Neuronal stem cell (in vitro differentiated cells): ENCODE data around the gene TMEM175.
"Not testable (repeated sequence)": the region's sequence is repeated elsewhere in the genome, so short reads cannot be mapped to it uniquely, and the experiment has no call there.

Experiments
- DNase-seq: peaks from one replicate; pipeline ENCODE4 v3.0.0-alpha.2; 2013; ENCODE audit warnings: low spot score
- H2AFZ ChIP-seq: one replicate; pipeline ENCODE4 v1.6.1; 2013; ENCODE audit warnings: mild to moderate bottlenecking, low read length, inconsistent platforms
- H2AK5ac ChIP-seq: 2 replicates; pipeline ENCODE4 v1.6.1; 2013; ENCODE audit warnings: low read depth, mild to moderate bottlenecking, inconsistent platforms, low read length, moderate library complexity, mixed read lengths
- H2BK120ac ChIP-seq: 2 replicates; pipeline ENCODE4 v1.6.1; 2013; ENCODE audit warnings: low read depth, mild to moderate bottlenecking, inconsistent platforms, low read length, moderate library complexity, mixed read lengths
- H2BK12ac ChIP-seq: one replicate; pipeline ENCODE4 v1.6.1; 2013; ENCODE audit warnings: low read length, inconsistent platforms
- H2BK15ac ChIP-seq: 2 replicates; pipeline ENCODE4 v1.6.1; 2013; ENCODE audit warnings: mild to moderate bottlenecking, low read length, inconsistent platforms, mixed read lengths
- H2BK5ac ChIP-seq: one replicate; pipeline ENCODE4 v1.6.1; 2013; ENCODE audit warnings: inconsistent platforms, mild to moderate bottlenecking, low read length, moderate library complexity
- H3K14ac ChIP-seq: one replicate; pipeline ENCODE4 v1.6.1; 2013; ENCODE audit warnings: low read length, inconsistent platforms
- H3K18ac ChIP-seq: 2 replicates; pipeline ENCODE4 v1.6.1; 2013; ENCODE audit warnings: low read length, inconsistent platforms
- H3K23ac ChIP-seq: 2 replicates; pipeline ENCODE4 v1.6.1; 2013; ENCODE audit warnings: low read depth, mild to moderate bottlenecking, mixed read lengths, low read length, inconsistent platforms; ENCODE audit not compliant: poor library complexity
- H3K27ac ChIP-seq: replicated peaks from 3 replicates; pipeline ENCODE4 v1.5.1; 2013; ENCODE audit warnings: low read length, inconsistent platforms
- H3K27me3 ChIP-seq, 3 experiments: 2 replicates each; pipeline ENCODE4 v1.6.1; 2013; ENCODE audit warnings: low read length in 3 of 3, mild to moderate bottlenecking in 2 of 3, inconsistent platforms in 1 of 3, low read depth in 1 of 3, mixed read lengths in 1 of 3, moderate library complexity in 1 of 3; ENCODE audit not compliant: control insufficient read depth in 3 of 3, insufficient read depth in 3 of 3
- H3K36me3 ChIP-seq, 2 donors: replicated peaks in 1 of 2; 2 replicates each; pipeline ENCODE4 v1.6.1; 2013; ENCODE audit warnings: low read length in 2 of 2; ENCODE audit not compliant: control insufficient read depth in 2 of 2, insufficient read depth in 2 of 2
- H3K4ac ChIP-seq: 2 replicates; pipeline ENCODE4 v1.6.1; 2013; ENCODE audit warnings: inconsistent platforms, mild to moderate bottlenecking, low read length, moderate library complexity
- H3K4me1 ChIP-seq, 2 donors: 1 replicate in 1 of 2; 2 replicates in 1 of 2; pipeline ENCODE4 v1.6.1; 2013; ENCODE audit warnings: low read length in 2 of 2, low read depth in 1 of 2; ENCODE audit not compliant: control insufficient read depth in 2 of 2, insufficient read depth in 1 of 2
- H3K4me2 ChIP-seq: one replicate; pipeline ENCODE4 v1.6.1; 2013; ENCODE audit warnings: mild to moderate bottlenecking, low read length, inconsistent platforms; ENCODE audit not compliant: insufficient read depth, poor library complexity, severe bottlenecking
- H3K4me3 ChIP-seq, 2 donors: 2 replicates each; pipeline ENCODE4 v1.5.1; 2013; ENCODE audit warnings: low read length in 2 of 2, mild to moderate bottlenecking in 2 of 2, inconsistent platforms in 1 of 2, moderate library complexity in 1 of 2
- H3K79me1 ChIP-seq: one replicate; pipeline ENCODE4 v1.6.1; 2013; ENCODE audit warnings: low read depth, mild to moderate bottlenecking, inconsistent platforms, low read length, moderate library complexity
- H3K9ac ChIP-seq: one replicate; pipeline ENCODE4 v1.6.1; 2013; ENCODE audit warnings: mild to moderate bottlenecking, low read depth, low read length, inconsistent platforms; ENCODE audit not compliant: poor library complexity
- H3K9me3 ChIP-seq, 2 donors: replicated peaks in 1 of 2; 2 replicates each; pipeline versions ENCODE3 to v1.6.1; 2013; ENCODE audit warnings: low read length in 2 of 2, mild to moderate bottlenecking in 2 of 2, inconsistent platforms in 1 of 2, low read depth in 1 of 2, mixed read lengths in 1 of 2, moderate library complexity in 1 of 2; ENCODE audit not compliant: control insufficient read depth in 2 of 2, insufficient read depth in 1 of 2
- H4K8ac ChIP-seq: one replicate; pipeline ENCODE4 v1.6.1; 2013; ENCODE audit warnings: low read depth, mild to moderate bottlenecking, inconsistent platforms, low read length, moderate library complexity
- H4K91ac ChIP-seq: one replicate; pipeline ENCODE4 v1.6.1; 2013; ENCODE audit warnings: low read length, low read depth, mild to moderate bottlenecking, inconsistent platforms; ENCODE audit not compliant: poor library complexity
- WGBS, 2 donors: extraction: QIAGEN DNeasy Blood & Tissue Kit; methylation state at CpG; one replicate each; pipeline ENCODE4 v1.1.7; 2013; ENCODE audit warnings: missing lambda C conversion rate in 2 of 2, mixed read lengths in 1 of 2; ENCODE audit not compliant: insufficient read length in 2 of 2, insufficient replicate concordance in 1 of 2; ENCODE audit errors: extremely low coverage in 2 of 2; 5-methylcytosine and 5-hydroxymethylcytosine counted together

Gene TMEM175

GRCh38 chr4:930827-931193, 1.4 kb upstream of the TMEM175 start:
- peaks cover 21% of the 10 kb centered on the region for H3K79me1 ChIP-seq
- H2AK5ac ChIP-seq, result no peak overlapping the region
- H3K9me3 ChIP-seq, result peaks cover 0 to 2% of the 10 kb centered on the region in 2 donors
- no peak overlapping the region for H3K27ac ChIP-seq
- no peak overlapping the region for H3K18ac ChIP-seq
- H3K27me3 ChIP-seq, result no peaks in the 10 kb centered on the region
- no peak for DNase-seq
- H3K4me3 ChIP-seq, result peak overlapping the region; percentile 95 to 98
- no CpG with 5 or more reads among the region's 7 CpGs for WGBS, 2 donors
- peak overlapping the region; percentile 87 for H3K4me2 ChIP-seq
- H3K23ac ChIP-seq, result no peak overlapping the region
- H4K8ac ChIP-seq, result no peak overlapping the region
- no peak overlapping the region for H2AFZ ChIP-seq
- no peak overlapping the region for H4K91ac ChIP-seq
- peaks cover 8 to 10% of the 10 kb centered on the region in 2 donors for H3K4me1 ChIP-seq
- H2BK15ac ChIP-seq, result no peak overlapping the region
- no peak overlapping the region for H3K9ac ChIP-seq
- H3K4ac ChIP-seq, result no peak overlapping the region
- H3K36me3 ChIP-seq, result no peaks in the 10 kb centered on the region
- peak overlapping the region; percentile 51 for H2BK12ac ChIP-seq
- H3K14ac ChIP-seq, result no peak overlapping the region
- H2BK120ac ChIP-seq, result no peak overlapping the region
- H2BK5ac ChIP-seq, result no peak overlapping the region

- H3K18ac ChIP-seq, result peak overlapping the region; percentile 98
- peak overlapping the region; percentile 96 for H2BK12ac ChIP-seq
- H3K23ac ChIP-seq, result peak overlapping the region; percentile 99
- no peaks in the 10 kb centered on the region for H3K27me3 ChIP-seq
- no peak for DNase-seq
- H4K91ac ChIP-seq, result no peak overlapping the region
- peaks cover 20% of the 10 kb centered on the region for H3K79me1 ChIP-seq
- peak overlapping the region; percentile 98 for H2AFZ ChIP-seq
- H2AK5ac ChIP-seq, result peak overlapping the region; percentile 99
- H4K8ac ChIP-seq, result no peak overlapping the region
- no peak overlapping the region for H3K4ac ChIP-seq
- peaks cover 0 to 2% of the 10 kb centered on the region in 2 donors for H3K9me3 ChIP-seq
- H2BK120ac ChIP-seq, result peak overlapping the region; percentile 93
- peak overlapping the region; percentile 95 to 98 for H3K4me3 ChIP-seq
- H3K4me2 ChIP-seq, result peak overlapping the region; percentile 87
- no CpG with 5 or more reads among the region's 31 CpGs for WGBS, 2 donors
- H3K14ac ChIP-seq, result peak overlapping the region; percentile 99
- no peaks in the 10 kb centered on the region for H3K36me3 ChIP-seq
- peaks cover 8 to 10% of the 10 kb centered on the region in 2 donors for H3K4me1 ChIP-seq
- H2BK15ac ChIP-seq, result peak overlapping the region; percentile 98
- H3K9ac ChIP-seq, result peak overlapping the region; percentile 98
- H2BK5ac ChIP-seq, result peak overlapping the region; percentile 72
- H3K27ac ChIP-seq, result no peak overlapping the region
Observed at GRCh38 chr4:931194-931959, 883 bp upstream of the TMEM175 start.

GRCh38 chr4:932713-933070, 432 bp downstream of the TMEM175 start:
- H3K23ac ChIP-seq, result no peak overlapping the region
- peak overlapping the region; percentile 84 for H3K4me2 ChIP-seq
- no peaks in the 10 kb centered on the region for H3K27me3 ChIP-seq
- peak; percentile 38 for DNase-seq
- H3K18ac ChIP-seq, result no peak overlapping the region
- H3K4me1 ChIP-seq, result peaks cover 8 to 10% of the 10 kb centered on the region in 2 donors
- no peak overlapping the region for H2BK120ac ChIP-seq
- peak overlapping the region; percentile 78 for H3K9ac ChIP-seq
- peaks cover 20% of the 10 kb centered on the region for H3K79me1 ChIP-seq
- WGBS, 2 donors, result no CpG with 5 or more reads among the region's 11 CpGs
- H3K9me3 ChIP-seq, result peaks cover 0 to 2% of the 10 kb centered on the region in 2 donors
- H2BK5ac ChIP-seq, result no peak overlapping the region
- no peak overlapping the region for H3K27ac ChIP-seq
- H2AFZ ChIP-seq, result peak overlapping the region; percentile 98
- H3K4me3 ChIP-seq, result peak overlapping the region; percentile 95 to 98
- H3K36me3 ChIP-seq, result no peaks in the 10 kb centered on the region
- H2AK5ac ChIP-seq, result no peak overlapping the region
- no peak overlapping the region for H3K4ac ChIP-seq
- no peak overlapping the region for H4K91ac ChIP-seq
- H2BK15ac ChIP-seq, result no peak overlapping the region
- no peak overlapping the region for H4K8ac ChIP-seq
- no peak overlapping the region for H2BK12ac ChIP-seq
- no peak overlapping the region for H3K14ac ChIP-seq

GRCh38 chr4:939508-939907, 7.2 kb downstream of the TMEM175 start:
- H3K14ac ChIP-seq, H2BK120ac ChIP-seq, H3K4me1 ChIP-seq, H3K9ac ChIP-seq, H3K23ac ChIP-seq, H3K9me3 ChIP-seq, H3K18ac ChIP-seq, DNase-seq, H2BK15ac ChIP-seq, H2AFZ ChIP-seq, H3K79me1 ChIP-seq, H2BK12ac ChIP-seq, H3K27ac ChIP-seq, H2BK5ac ChIP-seq, H4K8ac ChIP-seq, H2AK5ac ChIP-seq, H3K4me3 ChIP-seq, H3K4ac ChIP-seq, H3K27me3 ChIP-seq, H3K36me3 ChIP-seq, H4K91ac ChIP-seq, H3K4me2 ChIP-seq: not testable (repeated sequence)
- no CpG with 5 or more reads among the region's 4 CpGs for WGBS, 2 donors
